Measurements from ENCODE around the gene RHAG. TPM values are rescaled to one million over a fixed set of nuclear protein-coding genes. Genes with fewer than 3 reads are reported as not detected.

Gene RHAG
- total RNA-seq, 2 donors from 2014 or later, result 0.54 TPM; not detected in 1

GRCh38 chr6:49646130-49646824, 9.6 kb upstream of the RHAG start:
- H3K9ac ChIP-seq (ENCODE audit: low read depth in 2 of 2, low read length in 2 of 2), result no peak overlapping the region
- H3K4me3 ChIP-seq, result no peak overlapping the region
- H3K27ac ChIP-seq, result no peak overlapping the region
- no peaks in the 10 kb centered on the region for H3K36me3 ChIP-seq
- DNase-seq, result no peak
- intact Hi-C loops (cut with DNase I), result no loop called here
- H3K9me3 ChIP-seq, result no peaks in the 10 kb centered on the region
- no peaks in the 10 kb centered on the region for H3K4me1 ChIP-seq
- TF ChIP-seq CTCF (IDR thresholded peaks at IDR 0.05), result no peak
- no peaks in the 10 kb centered on the region for H3K27me3 ChIP-seq

GRCh38 chr6:49645139-49645538, 8.5 kb upstream of the RHAG start:
- intact Hi-C loops (cut with DNase I), result no loop called here

GRCh38 chr6:49639177-49639817, 2.7 kb upstream of the RHAG start:
- H3K4me3 ChIP-seq, result no peak overlapping the region
- no peak for TF ChIP-seq CTCF (IDR thresholded peaks at IDR 0.05)
- no peak overlapping the region for H3K27ac ChIP-seq
- H3K9me3 ChIP-seq, result no peaks in the 10 kb centered on the region
- no peaks in the 10 kb centered on the region for H3K36me3 ChIP-seq
- no peaks in the 10 kb centered on the region for H3K4me1 ChIP-seq
- H3K9ac ChIP-seq (ENCODE audit: low read depth in 2 of 2, low read length in 2 of 2), result no peak overlapping the region
- no peaks in the 10 kb centered on the region for H3K27me3 ChIP-seq
- intact Hi-C loops (cut with DNase I), result no loop called here
- DNase-seq, result no peak

More at GRCh38 chr6:49645139-49645538, 8.5 kb upstream of the RHAG start:
- H3K27ac ChIP-seq, result no peak overlapping the region
- no peak overlapping the region for H3K4me3 ChIP-seq
- no peak for TF ChIP-seq CTCF (IDR thresholded peaks at IDR 0.05)
- no peaks in the 10 kb centered on the region for H3K9me3 ChIP-seq
- no peaks in the 10 kb centered on the region for H3K27me3 ChIP-seq
- H3K4me1 ChIP-seq, result no peaks in the 10 kb centered on the region
- no peak for DNase-seq
- no peak overlapping the region for H3K9ac ChIP-seq (ENCODE audit: low read depth in 2 of 2, low read length in 2 of 2)
- H3K36me3 ChIP-seq, result no peaks in the 10 kb centered on the region

- no peaks in the 10 kb centered on the region for H3K4me1 ChIP-seq
- H3K4me3 ChIP-seq, result no peak overlapping the region
- DNase-seq, result no peak
- H3K9ac ChIP-seq (ENCODE audit: low read depth in 2 of 2, low read length in 2 of 2), result no peak overlapping the region
- no peaks in the 10 kb centered on the region for H3K36me3 ChIP-seq
- H3K27me3 ChIP-seq, result no peaks in the 10 kb centered on the region
- no peak for TF ChIP-seq CTCF (IDR thresholded peaks at IDR 0.05)
- intact Hi-C loops (cut with DNase I), result no loop called here
- no peak overlapping the region for H3K27ac ChIP-seq
- H3K9me3 ChIP-seq, result no peaks in the 10 kb centered on the region
These were observed 702 bp upstream of the RHAG start for GRCh38 chr6:49637350-49637731.

GRCh38 chr6:49635978-49636712, 494 bp downstream of the RHAG start:
- H3K4me1 ChIP-seq, result no peaks in the 10 kb centered on the region
- H3K36me3 ChIP-seq, result no peaks in the 10 kb centered on the region
- no peaks in the 10 kb centered on the region for H3K9me3 ChIP-seq
- intact Hi-C loops (cut with DNase I), result no loop called here
- no peaks in the 10 kb centered on the region for H3K27me3 ChIP-seq
- H3K9ac ChIP-seq (ENCODE audit: low read depth in 2 of 2, low read length in 2 of 2), result no peak overlapping the region
- no peak overlapping the region for H3K4me3 ChIP-seq
- no peak overlapping the region for H3K27ac ChIP-seq
- TF ChIP-seq CTCF (IDR thresholded peaks at IDR 0.05), result no peak
- no peak for DNase-seq
